Cardiac muscle cell (in vitro differentiated cells and primary cell): ENCODE measurements around the gene PARP1. TPM values are rescaled to one million over a fixed set of nuclear protein-coding genes. Genes with fewer than 3 reads are reported as not detected.

Source experiments
- DNase-seq, 2 donors: peaks; one replicate each; pipeline versions ENCODE4 v3.0.0 to v3.0.0-alpha.2; 2010 to 2017; ENCODE audit warnings: low read depth in 1 of 2, low spot score in 1 of 2
- H3K27ac ChIP-seq: fragments of 200-600 bp; sonication (generic); 2 replicates; pipeline ENCODE4 v1.5.1; 2016
- H3K27me3 ChIP-seq: fragments of 200-600 bp; sonication (generic); 2 replicates; pipeline ENCODE4 v1.6.0; 2016; ENCODE audit warnings: control low read depth
- H3K36me3 ChIP-seq: fragments of 200-600 bp; sonication (generic); 2 replicates; pipeline ENCODE4 v1.5.1; 2016; ENCODE audit warnings: control low read depth
- H3K4me1 ChIP-seq: fragments of 200-600 bp; sonication (generic); 2 replicates; pipeline ENCODE4 v1.8.1; 2017; ENCODE audit warnings: low read depth, mild to moderate bottlenecking, mixed run types
- H3K4me3 ChIP-seq: fragments of 200-600 bp; sonication (generic); 2 replicates; pipeline ENCODE4 v1.5.1; 2016; ENCODE audit warnings: mild to moderate bottlenecking
- H3K9me3 ChIP-seq: fragments of 200-600 bp; sonication (generic); 2 replicates; pipeline ENCODE4 v1.5.1; 2017; ENCODE audit warnings: low read depth, mild to moderate bottlenecking, control low read depth
- polyA plus RNA-seq: library from polyadenylated mRNA; unstranded; fragments of >200 nt; fragmentation: Nextera tagmentation; extraction: Ambion mirVana; gene quantifications from 2 replicates; pipeline ENCODE4 v1.2.1, GENCODE V29; 2016
- total RNA-seq: library from RNA; depleted of rRNA; stranded (reverse); fragments of >200 nt; gene quantifications from 2 replicates; pipeline ENCODE4 v1.2.3, GENCODE V29; 2016
- TF ChIP-seq, protein P1 (sequence below): IDR thresholded peaks from 2 replicates; pipeline ENCODE4 v1.5.1; 2012; ENCODE audit warnings: low read depth, mild to moderate bottlenecking, low read length

Gene PARP1
- total and polyA plus RNA-seq, 2 experiments from 2014 or later = 192 to 373 TPM

DNA sequence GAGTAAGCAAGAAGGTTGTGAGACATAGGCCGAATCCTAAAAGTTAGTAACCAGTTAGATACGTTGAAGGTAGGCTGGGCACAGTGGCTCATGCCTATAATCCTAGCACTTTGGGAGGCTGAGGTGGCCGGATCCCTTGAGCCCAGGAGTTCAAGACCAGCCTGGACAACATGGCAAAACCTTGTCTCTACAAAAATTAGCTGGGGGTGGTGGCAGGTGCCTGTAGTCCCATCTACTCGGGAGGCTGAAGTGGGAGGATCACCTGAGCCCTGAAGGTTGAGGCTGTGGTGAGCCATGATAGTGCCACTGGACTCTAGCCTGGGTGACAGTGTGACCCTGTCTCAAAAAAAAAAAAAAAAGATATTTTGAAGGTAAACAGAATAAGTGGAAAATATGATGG, 1.5 kb upstream of the PARP1 start:
- Histone ChIP-seq H3K27me3 (no peaks in the 10 kb centered on the region), H3K4me3 (no peak overlapping the region), H3K4me1 (peaks cover 20% of the 10 kb centered on the region), H3K36me3 (no peaks in the 10 kb centered on the region), H3K27ac (no peak overlapping the region), H3K9me3 (no peaks in the 10 kb centered on the region)
- DNase-seq = no peak
- TF ChIP-seq, protein P1, sequence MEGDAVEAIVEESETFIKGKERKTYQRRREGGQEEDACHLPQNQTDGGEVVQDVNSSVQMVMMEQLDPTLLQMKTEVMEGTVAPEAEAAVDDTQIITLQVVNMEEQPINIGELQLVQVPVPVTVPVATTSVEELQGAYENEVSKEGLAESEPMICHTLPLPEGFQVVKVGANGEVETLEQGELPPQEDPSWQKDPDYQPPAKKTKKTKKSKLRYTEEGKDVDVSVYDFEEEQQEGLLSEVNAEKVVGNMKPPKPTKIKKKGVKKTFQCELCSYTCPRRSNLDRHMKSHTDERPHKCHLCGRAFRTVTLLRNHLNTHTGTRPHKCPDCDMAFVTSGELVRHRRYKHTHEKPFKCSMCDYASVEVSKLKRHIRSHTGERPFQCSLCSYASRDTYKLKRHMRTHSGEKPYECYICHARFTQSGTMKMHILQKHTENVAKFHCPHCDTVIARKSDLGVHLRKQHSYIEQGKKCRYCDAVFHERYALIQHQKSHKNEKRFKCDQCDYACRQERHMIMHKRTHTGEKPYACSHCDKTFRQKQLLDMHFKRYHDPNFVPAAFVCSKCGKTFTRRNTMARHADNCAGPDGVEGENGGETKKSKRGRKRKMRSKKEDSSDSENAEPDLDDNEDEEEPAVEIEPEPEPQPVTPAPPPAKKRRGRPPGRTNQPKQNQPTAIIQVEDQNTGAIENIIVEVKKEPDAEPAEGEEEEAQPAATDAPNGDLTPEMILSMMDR = no peak

DNA sequence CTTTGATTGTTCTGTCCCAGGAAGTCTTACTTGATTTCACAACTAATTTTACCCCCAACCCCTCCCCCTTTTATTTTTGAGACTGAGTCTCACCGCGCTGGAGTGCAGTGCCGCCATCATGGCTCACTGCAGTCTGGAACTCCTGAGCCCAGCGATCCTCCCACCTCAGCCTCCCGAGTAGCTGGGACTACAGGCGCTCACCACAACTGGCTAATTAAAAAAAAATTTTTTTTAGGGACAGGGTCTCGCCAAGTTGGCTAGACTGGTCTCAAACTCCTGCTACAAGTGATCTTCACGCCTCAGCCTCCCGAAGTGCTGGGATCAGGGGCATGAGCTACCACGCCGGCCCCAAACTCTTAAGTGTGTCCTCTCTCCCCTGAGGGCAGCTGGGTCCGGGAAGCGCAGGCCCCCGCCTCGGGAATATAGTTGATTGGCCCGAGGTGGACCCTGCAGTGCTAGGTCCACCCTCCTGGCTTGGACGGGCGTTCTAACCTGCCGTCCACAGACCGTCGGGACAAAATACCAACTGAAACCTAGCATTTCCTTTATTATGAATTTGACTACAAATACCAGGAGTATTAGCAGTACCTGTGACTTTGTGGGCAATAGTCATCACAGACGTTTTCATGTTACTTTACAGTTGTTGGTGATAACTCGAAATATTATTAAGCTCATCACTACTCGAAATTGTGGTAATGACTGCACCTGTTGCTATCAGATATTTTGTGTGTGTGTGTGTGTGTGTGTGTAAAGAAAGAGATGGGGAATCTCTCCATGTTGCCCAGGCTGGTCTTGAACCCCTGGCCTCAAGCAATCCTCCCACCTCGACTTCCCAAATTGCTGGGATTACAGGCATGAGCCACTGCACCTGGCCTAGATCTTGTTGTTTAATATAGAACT, 642 bp upstream of the PARP1 start:
- Histone ChIP-seq H3K4me3 (peak overlapping the region; percentile 68), H3K4me1 (peaks cover 28% of the 10 kb centered on the region), H3K27me3 (no peaks in the 10 kb centered on the region), H3K36me3 (no peaks in the 10 kb centered on the region), H3K27ac (no peak overlapping the region), H3K9me3 (no peaks in the 10 kb centered on the region)
- TF ChIP-seq, protein P1 = no peak
- no peak for DNase-seq

DNA sequence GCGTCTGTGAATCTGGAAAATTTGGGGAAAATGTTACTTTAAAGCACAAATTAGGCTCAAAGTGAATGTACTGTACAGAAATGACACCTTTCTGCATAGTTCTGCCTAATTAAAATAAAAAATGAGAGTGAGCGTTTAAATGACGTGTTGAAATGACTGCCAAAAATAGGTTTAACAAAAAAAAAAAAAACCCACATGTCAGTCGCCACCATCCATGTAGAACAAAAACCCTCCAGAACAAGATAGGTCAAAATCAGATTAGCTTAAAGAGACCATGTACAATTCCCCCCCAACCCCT, 745 bp downstream of the PARP1 start:
- Histone ChIP-seq H3K4me1 (peaks cover 42% of the 10 kb centered on the region), H3K4me3 (peak overlapping the region; percentile 68), H3K36me3 (no peaks in the 10 kb centered on the region), H3K9me3 (no peaks in the 10 kb centered on the region), H3K27ac (peak overlapping the region; percentile 49), H3K27me3 (no peaks in the 10 kb centered on the region)
- TF ChIP-seq, protein P1 = no peak
- DNase-seq = no peak

DNA sequence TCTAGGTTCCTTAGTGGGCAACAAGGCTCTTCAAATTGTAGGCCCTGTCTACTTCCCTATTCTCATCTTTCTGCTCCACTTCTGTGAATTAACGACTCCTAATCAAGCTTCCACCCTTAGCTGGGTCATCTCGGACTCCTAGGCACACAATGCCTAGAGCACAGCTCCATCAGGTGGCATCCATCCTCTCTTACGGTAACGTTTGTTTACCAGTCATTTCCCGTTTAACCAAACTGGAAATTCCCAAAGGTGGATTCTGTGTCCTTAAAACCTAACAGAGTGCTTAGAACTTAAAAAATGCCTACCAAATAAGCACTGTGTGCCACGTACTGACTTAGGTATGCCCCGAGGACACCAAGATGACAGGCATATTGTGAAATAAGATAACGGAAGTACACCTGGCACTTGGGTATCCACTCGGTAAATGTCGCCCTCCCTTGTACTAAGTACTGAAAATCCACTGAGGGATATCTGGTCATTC, 1.5 kb downstream of the PARP1 start:
- H3K27me3 ChIP-seq = no peaks in the 10 kb centered on the region
- H3K4me1 ChIP-seq = peaks cover 43% of the 10 kb centered on the region
- H3K4me3 ChIP-seq = peak overlapping the region; percentile 68
- H3K9me3 ChIP-seq = no peaks in the 10 kb centered on the region
- TF ChIP-seq, protein P1 = no peak
- DNase-seq = no peak
- peak overlapping the region; percentile 49 for H3K27ac ChIP-seq
- H3K36me3 ChIP-seq = peaks cover 5% of the 10 kb centered on the region

DNA sequence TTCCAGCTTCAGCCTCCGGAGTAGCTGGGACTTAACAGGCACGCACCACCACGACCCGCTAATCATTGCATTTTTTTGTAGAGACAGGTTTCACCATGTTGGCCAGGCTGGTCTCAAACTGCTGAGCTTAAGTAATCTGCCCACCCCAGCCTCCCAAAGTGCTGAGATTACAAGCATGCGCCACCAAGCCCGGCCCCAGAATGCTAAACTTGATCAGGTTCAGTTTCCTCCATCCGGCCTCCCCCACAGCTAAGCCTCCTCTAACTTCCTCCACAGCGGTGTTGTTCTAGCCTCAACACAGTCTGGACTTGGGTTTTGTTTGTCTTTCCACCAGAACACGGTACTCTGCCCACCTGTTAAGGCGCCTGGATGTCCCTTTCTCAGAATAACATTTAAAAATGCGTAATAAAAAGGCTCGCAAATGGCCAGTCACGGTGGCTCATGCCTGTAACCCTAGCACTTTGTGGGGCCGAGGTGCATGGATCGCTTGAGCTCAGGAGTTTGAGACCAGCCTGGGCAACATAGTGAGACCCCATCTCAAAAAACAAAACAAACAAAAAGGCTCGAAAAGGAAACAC, 2.4 kb downstream of the PARP1 start:
- H3K4me3 ChIP-seq = peak overlapping the region; percentile 68
- H3K27me3 ChIP-seq = no peaks in the 10 kb centered on the region
- peaks cover 15% of the 10 kb centered on the region for H3K36me3 ChIP-seq
- DNase-seq = no peak
- TF ChIP-seq, protein P1 = no peak
- no peaks in the 10 kb centered on the region for H3K9me3 ChIP-seq
- H3K4me1 ChIP-seq = peaks cover 51% of the 10 kb centered on the region
- H3K27ac ChIP-seq = no peak overlapping the region
